WI38 (cell line): ENCODE measurements around the gene TNFSF11.

Experiments used
- H3K4me3 ChIP-seq: 2 replicates; pipeline ENCODE4 v1.5.1; 2011; ENCODE audit warnings: low read depth, mild to moderate bottlenecking, control low read depth, low read length
- TF ChIP-seq, protein P1 (sequence below): IDR thresholded peaks from 2 replicates; pipeline ENCODE4 v1.5.1; 2012; ENCODE audit warnings: low read depth, mild to moderate bottlenecking, control low read depth, low read length

Gene TNFSF11

DNA sequence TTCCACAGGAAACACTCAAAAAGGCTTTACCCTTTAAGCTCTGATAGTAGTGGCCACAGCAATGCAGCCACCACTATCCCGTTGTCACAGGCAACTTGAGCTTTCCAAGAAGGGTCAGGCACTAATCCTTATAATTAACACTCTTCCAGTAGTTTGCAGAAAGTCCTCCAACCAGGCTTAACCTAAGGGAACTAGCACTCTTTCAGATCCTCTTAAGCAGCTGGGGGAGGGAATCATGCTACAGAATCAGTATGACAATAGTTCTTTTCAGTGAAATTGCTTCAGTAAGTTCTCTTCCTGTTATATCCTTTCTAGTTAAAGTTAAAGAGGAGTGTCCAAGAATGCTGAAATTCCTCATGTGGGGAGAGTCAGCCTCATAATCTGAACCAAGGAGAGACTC lies 82.2 kb downstream of the TNFSF11 start:
- no peak overlapping the region for H3K4me3 ChIP-seq
- TF ChIP-seq, protein P1, sequence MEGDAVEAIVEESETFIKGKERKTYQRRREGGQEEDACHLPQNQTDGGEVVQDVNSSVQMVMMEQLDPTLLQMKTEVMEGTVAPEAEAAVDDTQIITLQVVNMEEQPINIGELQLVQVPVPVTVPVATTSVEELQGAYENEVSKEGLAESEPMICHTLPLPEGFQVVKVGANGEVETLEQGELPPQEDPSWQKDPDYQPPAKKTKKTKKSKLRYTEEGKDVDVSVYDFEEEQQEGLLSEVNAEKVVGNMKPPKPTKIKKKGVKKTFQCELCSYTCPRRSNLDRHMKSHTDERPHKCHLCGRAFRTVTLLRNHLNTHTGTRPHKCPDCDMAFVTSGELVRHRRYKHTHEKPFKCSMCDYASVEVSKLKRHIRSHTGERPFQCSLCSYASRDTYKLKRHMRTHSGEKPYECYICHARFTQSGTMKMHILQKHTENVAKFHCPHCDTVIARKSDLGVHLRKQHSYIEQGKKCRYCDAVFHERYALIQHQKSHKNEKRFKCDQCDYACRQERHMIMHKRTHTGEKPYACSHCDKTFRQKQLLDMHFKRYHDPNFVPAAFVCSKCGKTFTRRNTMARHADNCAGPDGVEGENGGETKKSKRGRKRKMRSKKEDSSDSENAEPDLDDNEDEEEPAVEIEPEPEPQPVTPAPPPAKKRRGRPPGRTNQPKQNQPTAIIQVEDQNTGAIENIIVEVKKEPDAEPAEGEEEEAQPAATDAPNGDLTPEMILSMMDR = no peak

DNA sequence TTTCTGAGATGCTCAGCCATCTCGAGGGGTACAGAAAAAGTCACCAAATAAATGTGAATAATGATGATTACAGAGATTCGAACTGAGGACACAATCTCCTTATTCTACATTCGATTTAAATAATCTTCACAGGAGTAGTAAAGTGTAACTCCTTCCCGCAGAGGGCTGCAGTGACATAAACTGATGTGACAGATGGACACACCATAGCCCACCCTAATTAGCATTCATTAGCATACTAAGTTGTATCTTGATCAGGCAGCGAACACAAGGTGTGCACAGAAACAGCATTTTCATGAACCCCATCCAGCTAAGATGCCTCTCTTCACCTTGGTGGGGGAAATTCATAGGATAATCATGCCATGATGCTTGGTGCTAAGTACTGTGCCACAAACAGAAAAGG lies 83.0 kb downstream of the TNFSF11 start:
- TF ChIP-seq, protein P1 = no peak
- H3K4me3 ChIP-seq = no peak overlapping the region
